Kidney epithelial cell (primary cell): ENCODE measurements around the gene C20orf204. TPM values are rescaled to one million over a fixed set of nuclear protein-coding genes. Genes with fewer than 3 reads are reported as not detected.

Source experiments
- DNase-seq: peaks from one replicate; pipeline ENCODE4 v3.0.0-alpha.2; 2010; ENCODE audit warnings: low read depth
- H3K27me3 ChIP-seq: 2 replicates; pipeline ENCODE4 v1.6.0; 2011; ENCODE audit warnings: low read length; ENCODE audit not compliant: control insufficient read depth, insufficient read depth
- H3K36me3 ChIP-seq: 2 replicates; pipeline ENCODE4 v1.5.1; 2011; ENCODE audit warnings: low read length; ENCODE audit not compliant: control insufficient read depth, insufficient read depth
- H3K4me3 ChIP-seq: 2 replicates; pipeline ENCODE4 v1.5.1; 2011; ENCODE audit warnings: low read depth, mild to moderate bottlenecking, control low read depth, low read length
- total RNA-seq: library from RNA; depleted of rRNA; stranded (reverse); fragments of >200 nt; gene quantifications from 2 replicates; pipeline ENCODE4 v1.2.3, GENCODE V29; 2015
- TF ChIP-seq, protein P1 (sequence below): IDR thresholded peaks from 2 replicates; pipeline ENCODE4 v1.5.1; 2011; ENCODE audit warnings: mild to moderate bottlenecking, moderate library complexity, low read length, control low read depth, inconsistent platforms; ENCODE audit not compliant: insufficient read depth, poor library complexity, severe bottlenecking

Gene C20orf204
- total RNA-seq, 1 donor from 2014 or later = 0.21 TPM

DNA sequence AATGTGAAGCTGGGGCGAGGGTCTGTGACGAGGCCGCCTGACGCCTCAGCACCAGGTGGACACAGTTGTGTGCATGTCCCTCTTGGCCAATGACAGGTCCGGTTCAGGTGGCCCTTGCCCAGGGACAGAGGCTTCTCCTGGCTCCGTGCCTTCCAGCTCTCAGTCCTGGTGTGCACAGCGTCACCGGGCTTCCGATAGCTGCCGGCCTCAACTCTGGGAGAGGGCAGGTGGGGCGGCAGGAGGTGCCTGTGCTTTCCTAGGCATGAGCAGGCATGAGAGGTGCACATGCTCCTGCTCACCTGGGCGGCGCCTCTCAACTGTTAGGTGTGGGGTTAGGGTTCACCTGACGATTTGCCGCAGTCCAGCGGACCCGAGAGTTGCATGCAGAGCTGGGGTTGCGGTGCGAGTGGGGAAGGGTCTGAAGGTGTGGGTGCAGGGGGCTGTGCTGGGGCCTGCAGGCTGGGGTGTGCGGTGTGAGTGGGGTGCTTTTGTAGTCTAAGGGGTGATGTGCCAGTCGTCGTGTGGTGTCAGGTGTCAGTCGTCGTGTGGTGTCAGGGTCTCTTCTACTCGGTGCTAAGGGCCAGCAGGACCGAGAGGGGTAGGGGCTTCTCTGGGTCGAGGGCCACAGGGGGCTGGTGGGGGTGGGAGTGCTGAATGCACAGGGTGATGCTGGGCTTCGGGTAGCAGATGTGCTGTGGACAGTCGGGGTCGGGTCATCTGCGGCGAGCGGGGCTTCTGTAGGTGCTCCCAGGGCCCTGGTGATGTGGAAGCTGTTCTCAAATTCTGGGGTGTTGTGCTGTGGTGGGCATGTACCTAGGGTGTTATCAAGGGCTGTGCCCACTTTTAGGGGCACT is 17.2 kb downstream of the C20orf204 start:
- no peak for DNase-seq
- TF ChIP-seq, protein P1, sequence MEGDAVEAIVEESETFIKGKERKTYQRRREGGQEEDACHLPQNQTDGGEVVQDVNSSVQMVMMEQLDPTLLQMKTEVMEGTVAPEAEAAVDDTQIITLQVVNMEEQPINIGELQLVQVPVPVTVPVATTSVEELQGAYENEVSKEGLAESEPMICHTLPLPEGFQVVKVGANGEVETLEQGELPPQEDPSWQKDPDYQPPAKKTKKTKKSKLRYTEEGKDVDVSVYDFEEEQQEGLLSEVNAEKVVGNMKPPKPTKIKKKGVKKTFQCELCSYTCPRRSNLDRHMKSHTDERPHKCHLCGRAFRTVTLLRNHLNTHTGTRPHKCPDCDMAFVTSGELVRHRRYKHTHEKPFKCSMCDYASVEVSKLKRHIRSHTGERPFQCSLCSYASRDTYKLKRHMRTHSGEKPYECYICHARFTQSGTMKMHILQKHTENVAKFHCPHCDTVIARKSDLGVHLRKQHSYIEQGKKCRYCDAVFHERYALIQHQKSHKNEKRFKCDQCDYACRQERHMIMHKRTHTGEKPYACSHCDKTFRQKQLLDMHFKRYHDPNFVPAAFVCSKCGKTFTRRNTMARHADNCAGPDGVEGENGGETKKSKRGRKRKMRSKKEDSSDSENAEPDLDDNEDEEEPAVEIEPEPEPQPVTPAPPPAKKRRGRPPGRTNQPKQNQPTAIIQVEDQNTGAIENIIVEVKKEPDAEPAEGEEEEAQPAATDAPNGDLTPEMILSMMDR = no peak
- Histone ChIP-seq H3K36me3 (no peaks in the 10 kb centered on the region), H3K27me3 (peaks cover 50% of the 10 kb centered on the region), H3K4me3 (no peak overlapping the region)

GRCh38 chr20:64053841-64054661 is 18.1 kb downstream of the C20orf204 start:
- Histone ChIP-seq H3K27me3 (peaks cover 44% of the 10 kb centered on the region), H3K36me3 (no peaks in the 10 kb centered on the region), H3K4me3 (no peak overlapping the region)
- TF ChIP-seq, protein P1 = peak; percentile 39
- no peak for DNase-seq

DNA sequence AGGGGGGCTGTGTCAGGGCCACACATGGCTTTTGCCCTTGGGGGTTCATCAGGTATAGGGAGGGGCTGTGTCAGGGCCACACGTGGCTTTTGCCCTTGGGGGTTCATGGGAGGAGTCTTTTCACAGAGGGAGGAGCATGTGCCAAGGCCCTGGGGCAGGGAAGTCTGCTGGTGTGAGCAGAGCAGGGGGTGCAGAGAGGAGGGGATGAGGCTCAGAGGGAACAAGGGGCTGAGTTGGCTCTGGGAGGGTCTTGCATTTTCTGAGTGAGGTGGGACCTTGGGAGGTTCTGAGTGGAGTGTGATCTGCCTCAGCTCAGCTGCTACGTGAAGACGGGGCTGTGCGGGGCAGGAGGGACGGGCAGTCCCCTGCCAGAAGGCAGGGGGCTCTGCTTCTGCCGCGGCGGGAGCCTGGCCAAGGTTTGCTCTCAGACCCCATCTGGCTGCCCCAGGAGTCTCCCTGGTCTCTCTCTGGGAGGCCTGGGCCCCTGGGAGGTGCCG is 19.5 kb downstream of the C20orf204 start:
- no peak for DNase-seq
- Histone ChIP-seq H3K4me3 (no peak overlapping the region), H3K36me3 (no peaks in the 10 kb centered on the region), H3K27me3 (peaks cover 34% of the 10 kb centered on the region)
- TF ChIP-seq, protein P1 = no peak

- peaks cover 29% of the 10 kb centered on the region for H3K27me3 ChIP-seq
- no peak for DNase-seq
- no peak overlapping the region for H3K4me3 ChIP-seq
- no peaks in the 10 kb centered on the region for H3K36me3 ChIP-seq
- TF ChIP-seq, protein P1 = no peak
Measured at GRCh38 chr20:64055893-64056638, 20.1 kb downstream of the C20orf204 start.

DNA sequence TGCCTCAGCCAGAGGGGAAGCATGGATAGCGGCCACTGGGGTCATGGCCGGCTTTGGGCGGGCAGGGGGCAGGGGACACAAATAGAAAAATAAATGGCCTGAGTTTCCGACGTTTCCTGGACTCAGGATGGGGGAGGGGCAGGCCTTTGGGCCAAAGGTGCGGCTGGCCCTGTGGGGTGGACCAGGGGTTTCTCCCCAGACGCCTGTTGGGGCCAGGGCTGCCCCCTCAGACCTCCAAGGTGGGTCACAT is 20.6 kb downstream of the C20orf204 start:
- Histone ChIP-seq H3K36me3 (no peaks in the 10 kb centered on the region), H3K4me3 (no peak overlapping the region), H3K27me3 (peaks cover 24% of the 10 kb centered on the region)
- DNase-seq = no peak
- TF ChIP-seq, protein P1 = no peak
